Loucy (cell line): ENCODE data around the gene OR6K2.

ENCODE experiments used
- CTCF ChIP-seq: fragments of 200-600 bp; sonication (generic); conservative IDR thresholded peaks from 2 replicates; pipeline ENCODE4 v1.5.1; 2014; ENCODE audit warnings: mild to moderate bottlenecking, antibody characterized with exemption, low read length
- EZH2phosphoT487 ChIP-seq: fragments of 200-600 bp; IDR thresholded peaks from 2 replicates; pipeline ENCODE4 v1.6.1; 2018; ENCODE audit warnings: antibody characterized with exemption, mild to moderate bottlenecking, moderate library complexity, borderline replicate concordance

GRCh38 chr1:158679289-158679688 is 21.2 kb downstream of the OR6K2 start:
- TF ChIP-seq CTCF (no peak), EZH2phosphoT487 (no peak)
